K562 (cell line): ENCODE measurements around the gene PTPN5. TPM values are rescaled to one million over a fixed set of nuclear protein-coding genes. Genes with fewer than 3 reads are reported as not detected.

Source experiments
- AFF1 ChIP-seq, 2 experiments: fragments of 450-650 bp; IDR thresholded peaks; 2 replicates each; pipeline ENCODE4 v1.6.1; 2018; ENCODE audit warnings: mild to moderate bottlenecking in 2 of 2, low read depth in 1 of 2; ENCODE audit not compliant: partially characterized antibody in 2 of 2
- FOXJ2 ChIP-seq: fragments of 200-800 bp; sonication (Bioruptor generic); IDR thresholded peaks from 2 replicates; pipeline ENCODE4 v1.6.1; 2016; ENCODE audit warnings: missing genetic modification characterization, missing compliant biosample characterization
- FOXJ3 ChIP-seq: sonication (generic); formaldehyde crosslinking; IDR thresholded peaks from 2 replicates; pipeline ENCODE4 v1.4.0; 2020; ENCODE audit warnings: mild to moderate bottlenecking, missing genetic modification reagents
- PYGO2 ChIP-seq: fragments of 450-650 bp; IDR thresholded peaks from 2 replicates; pipeline ENCODE4 v1.6.1; 2016; ENCODE audit warnings: mild to moderate bottlenecking, missing genetic modification characterization, moderate library complexity, missing compliant biosample characterization
- SAFB2 ChIP-seq: fragments of 200-400 bp; formaldehyde crosslinking; IDR thresholded peaks from 2 replicates; pipeline ENCODE4 v1.6.1; 2018; ENCODE audit warnings: borderline replicate concordance, low read length, low read depth, moderate library complexity; ENCODE audit not compliant: severe bottlenecking
- ZBTB9 ChIP-seq: fragments of 450-650 bp; formaldehyde crosslinking; IDR thresholded peaks from 2 replicates; pipeline ENCODE4 v1.4.0; 2020; ENCODE audit warnings: mild to moderate bottlenecking, moderate library complexity
- polyA plus RNA-seq, 8 experiments: library from polyadenylated mRNA; depleted of rRNA in 4 of 8; stranded (reverse) in 5 of 8; unstranded in 3 of 8; fragments of >200 nt; fragmentation: Nextera tagmentation in 2 of 8; fragmentation: Illumina TruSeq in 1 of 8; extraction: Ambion mirVana in 2 of 8; extraction: Trizol in 1 of 8; gene quantifications; 2 replicates each; pipeline versions ENCODE4 v1.2.1 to v1.2.3, GENCODE V29; 2011 to 2014; ENCODE audit warnings: inconsistent platforms in 1 of 8, missing spikeins in 1 of 8
- total RNA-seq, 7 experiments: library from RNA; depleted of rRNA in 6 of 7; stranded (reverse); fragments of >200 nt in 6 of 7; fragmentation: Illumina TruSeq in 2 of 7; extraction: Trizol in 2 of 7; gene quantifications; 2 replicates each; pipeline versions ENCODE4 v1.2.1 to v1.2.3, GENCODE V29; 2011 to 2021; ENCODE audit warnings: low replicate concordance in 1 of 7

PTPN5 gene
- total and polyA plus RNA-seq, 9 of the 15 experiments (the other 6 are each of a cell fraction or from before 2014, with no cell fraction given) = not detected

- TF ChIP-seq AFF1 (IDR thresholded peaks at IDR 0.05; ENCODE audit: low read depth in 1 of 2, partially characterized antibody in 2 of 2) (no peak), FOXJ2 (tag) (no peak), ZBTB9 (no peak), FOXJ3 (CRISPR knock-in tag) (no peak), SAFB2 (no peak), PYGO2 (tag) (no peak)
Observed at GRCh38 chr11:18771266-18772035, 20.1 kb downstream of the PTPN5 start (continued).
